HFF-Myc (cell line): ENCODE results near the gene AFAP1L2.
A peak's percentile ranks its signal among the peaks of the same experiment; 100 is the strongest.

Source experiments
- DNase-seq: peaks from one replicate; pipeline ENCODE4 v3.0.0-alpha.2; 2011; ENCODE audit warnings: low read depth; ENCODE audit errors: extremely low read depth
- H3K4me3 ChIP-seq: replicated peaks from 2 replicates; pipeline ENCODE4 v1.5.1; 2011; ENCODE audit warnings: low read depth, mild to moderate bottlenecking, control low read depth, low read length
- TF ChIP-seq, protein P1 (sequence below): IDR thresholded peaks from 2 replicates; pipeline ENCODE4 v1.5.1; 2012; ENCODE audit warnings: mild to moderate bottlenecking, low read depth, low read length, control low read depth; ENCODE audit errors: missing control alignments

Gene AFAP1L2

DNA sequence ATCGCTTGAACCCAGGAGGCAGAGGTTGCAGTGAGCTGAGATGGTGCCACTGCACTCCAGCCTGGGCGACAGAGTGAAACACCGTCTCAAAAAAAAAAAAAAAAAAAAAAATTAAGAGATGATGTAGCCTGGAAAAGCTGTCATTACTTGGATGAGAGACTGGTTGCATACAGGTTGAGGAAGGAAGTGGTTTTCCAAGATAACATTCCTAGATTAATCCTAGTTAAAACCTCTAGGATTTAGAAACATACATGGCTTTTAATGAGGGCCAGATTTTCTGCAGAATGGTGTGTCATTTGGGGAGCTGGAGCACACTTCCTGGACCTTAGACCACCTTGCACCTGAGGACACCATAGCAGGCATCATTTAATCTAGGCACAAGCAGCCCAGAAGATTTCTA, 147.5 kb downstream of the AFAP1L2 start:
- DNase-seq = peak; percentile 51
- TF ChIP-seq, protein P1, sequence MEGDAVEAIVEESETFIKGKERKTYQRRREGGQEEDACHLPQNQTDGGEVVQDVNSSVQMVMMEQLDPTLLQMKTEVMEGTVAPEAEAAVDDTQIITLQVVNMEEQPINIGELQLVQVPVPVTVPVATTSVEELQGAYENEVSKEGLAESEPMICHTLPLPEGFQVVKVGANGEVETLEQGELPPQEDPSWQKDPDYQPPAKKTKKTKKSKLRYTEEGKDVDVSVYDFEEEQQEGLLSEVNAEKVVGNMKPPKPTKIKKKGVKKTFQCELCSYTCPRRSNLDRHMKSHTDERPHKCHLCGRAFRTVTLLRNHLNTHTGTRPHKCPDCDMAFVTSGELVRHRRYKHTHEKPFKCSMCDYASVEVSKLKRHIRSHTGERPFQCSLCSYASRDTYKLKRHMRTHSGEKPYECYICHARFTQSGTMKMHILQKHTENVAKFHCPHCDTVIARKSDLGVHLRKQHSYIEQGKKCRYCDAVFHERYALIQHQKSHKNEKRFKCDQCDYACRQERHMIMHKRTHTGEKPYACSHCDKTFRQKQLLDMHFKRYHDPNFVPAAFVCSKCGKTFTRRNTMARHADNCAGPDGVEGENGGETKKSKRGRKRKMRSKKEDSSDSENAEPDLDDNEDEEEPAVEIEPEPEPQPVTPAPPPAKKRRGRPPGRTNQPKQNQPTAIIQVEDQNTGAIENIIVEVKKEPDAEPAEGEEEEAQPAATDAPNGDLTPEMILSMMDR = no peak
- H3K4me3 ChIP-seq = no peak overlapping the region

DNA sequence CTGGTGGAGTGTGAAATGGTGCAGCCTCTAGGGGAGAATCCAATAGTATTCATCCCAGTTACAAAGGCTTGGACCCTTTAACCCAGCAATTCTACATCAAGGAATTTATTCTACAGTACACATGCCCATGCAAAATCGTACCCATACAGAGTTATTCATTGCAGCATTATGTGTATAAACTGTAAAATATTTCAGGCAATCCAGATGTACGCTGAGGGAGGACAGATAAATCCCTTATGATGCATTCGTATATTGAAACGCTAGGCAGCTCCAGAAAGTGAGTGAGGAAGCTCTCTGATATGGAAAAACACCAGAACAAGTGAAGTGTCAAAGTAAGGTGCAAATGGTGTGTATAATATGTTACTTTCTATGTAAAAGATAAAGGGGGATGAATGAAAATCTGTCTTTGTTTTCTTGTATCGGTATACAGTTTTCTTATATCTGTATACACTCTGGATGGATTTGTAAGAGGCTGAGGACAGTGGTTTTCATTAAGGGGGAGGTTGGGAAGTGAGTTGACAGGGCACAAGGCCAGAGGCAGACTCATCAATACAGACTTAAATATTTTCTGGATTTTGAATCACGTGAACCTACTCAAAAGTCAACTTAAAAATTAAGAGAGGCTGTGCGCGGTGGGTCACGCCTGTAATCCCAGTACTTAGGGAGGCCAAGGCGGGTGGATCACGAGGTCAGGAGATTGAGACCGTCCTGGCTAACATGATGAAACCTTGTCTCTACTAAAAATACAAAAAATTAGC, 148.1 kb downstream of the AFAP1L2 start:
- H3K4me3 ChIP-seq = no peak overlapping the region
- DNase-seq = no peak
- TF ChIP-seq, protein P1 = no peak

DNA sequence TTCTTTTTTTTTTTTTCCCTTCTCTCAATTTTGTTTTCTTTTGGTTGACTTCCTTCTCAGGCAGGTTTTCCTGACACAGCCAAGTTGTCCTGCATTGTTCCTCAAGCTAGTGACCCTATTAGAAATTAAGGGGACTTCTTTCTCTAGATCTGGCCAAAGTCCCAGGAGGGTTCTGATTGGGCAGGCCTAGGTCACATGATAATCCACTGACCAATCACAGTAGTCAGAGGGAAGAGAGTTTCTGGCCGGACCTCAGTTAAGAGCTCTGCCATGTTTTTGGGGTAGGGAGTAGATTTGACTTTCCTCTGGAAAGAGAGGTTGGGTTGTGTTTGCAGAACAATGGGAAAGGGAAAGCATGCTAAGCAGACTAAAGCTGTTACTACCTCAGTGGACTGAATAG, 149.1 kb downstream of the AFAP1L2 start:
- no peak for DNase-seq
- no peak overlapping the region for H3K4me3 ChIP-seq
- TF ChIP-seq, protein P1 = no peak

DNA sequence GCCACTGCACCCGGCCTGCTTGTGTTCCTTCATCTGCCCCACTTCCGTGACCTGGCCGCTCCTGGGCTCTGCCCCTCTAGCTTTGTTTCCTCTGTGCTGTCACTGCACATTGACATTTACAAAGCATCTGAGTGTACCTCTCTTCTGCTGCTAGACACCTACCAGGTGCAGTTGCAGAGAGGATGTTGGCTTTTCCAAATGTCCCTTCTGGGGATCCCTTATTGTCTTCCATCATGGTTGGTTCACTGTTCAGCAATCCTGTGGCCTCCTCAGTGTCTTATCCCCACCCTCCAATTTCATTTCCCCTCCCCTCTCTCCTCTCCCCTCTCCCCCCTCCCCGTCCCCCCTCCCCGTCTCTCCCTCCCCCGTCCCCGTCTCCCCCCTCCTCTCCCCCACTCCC, 151.4 kb downstream of the AFAP1L2 start:
- TF ChIP-seq, protein P1 = no peak
- DNase-seq = no peak
- H3K4me3 ChIP-seq = no peak overlapping the region

DNA sequence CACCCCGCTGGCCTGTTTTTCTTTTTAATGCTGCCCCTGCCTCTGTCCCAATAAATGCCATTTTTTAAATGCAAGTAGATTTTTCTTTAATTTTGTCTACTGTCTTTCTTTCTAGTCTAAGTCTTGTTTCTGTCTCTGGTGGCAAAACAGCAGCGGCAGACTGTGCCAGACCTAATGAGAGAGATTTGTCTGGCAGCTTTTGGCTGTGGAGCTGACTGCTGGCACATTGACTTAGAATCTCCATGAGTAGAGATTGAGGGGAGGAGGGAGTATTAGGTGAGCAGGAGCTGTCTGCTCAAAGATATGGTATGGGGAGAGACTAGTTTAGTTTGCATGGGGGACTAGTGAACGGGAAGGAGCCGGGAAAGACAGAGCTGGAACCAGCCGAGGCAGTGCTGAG, 152.2 kb downstream of the AFAP1L2 start:
- DNase-seq = no peak
- no peak overlapping the region for H3K4me3 ChIP-seq
- TF ChIP-seq, protein P1 = no peak

DNA sequence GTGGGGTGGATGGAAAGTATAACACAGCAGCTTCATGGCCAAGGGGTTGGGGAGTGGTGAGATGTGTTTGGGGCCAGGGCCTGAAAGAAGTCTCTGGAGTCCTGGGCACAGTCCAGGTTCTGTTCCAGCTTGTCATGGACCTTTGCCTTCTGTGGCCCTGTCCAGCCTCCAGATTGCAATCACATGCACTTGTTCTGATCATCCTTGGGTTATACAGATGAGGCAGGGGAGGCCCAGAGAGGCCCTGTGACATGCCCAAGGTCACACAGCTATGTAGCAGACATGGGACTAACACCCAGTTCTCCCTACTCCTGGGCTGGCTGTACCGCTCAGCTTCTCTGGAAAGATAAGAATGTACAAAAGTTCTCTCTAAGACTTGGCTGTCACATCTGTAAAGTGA, 153.6 kb downstream of the AFAP1L2 start:
- no peak overlapping the region for H3K4me3 ChIP-seq
- no peak for DNase-seq
- TF ChIP-seq, protein P1 = no peak

DNA sequence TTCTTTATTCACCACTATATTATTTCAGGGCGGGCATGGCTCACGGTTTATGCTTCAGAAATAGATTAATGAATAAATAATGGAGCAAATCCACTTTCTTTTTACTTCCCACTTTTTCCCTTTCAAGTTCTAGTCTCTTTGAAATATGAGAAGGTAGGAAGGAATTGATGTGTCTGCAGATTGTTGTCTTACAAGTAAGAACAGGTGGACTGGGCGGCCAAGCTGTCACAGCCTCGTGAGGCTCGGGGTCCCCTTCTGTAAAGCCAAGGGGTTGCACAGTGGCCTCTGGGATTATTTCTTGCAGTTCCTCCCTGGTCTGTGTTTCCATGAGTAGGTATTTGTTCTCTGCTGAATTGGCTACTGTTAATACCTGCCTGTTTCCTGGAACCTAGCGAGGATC, 154.1 kb downstream of the AFAP1L2 start:
- no peak for DNase-seq
- no peak overlapping the region for H3K4me3 ChIP-seq
- TF ChIP-seq, protein P1 = no peak
